Frontal cortex (tissue), 4 donors: Measurements from ENCODE around the gene IMMP2L. TPM values are rescaled to one million over a fixed set of nuclear protein-coding genes. Genes with fewer than 3 reads are reported as not detected.
"Not testable (repeated sequence)": the region's sequence is repeated elsewhere in the genome, so short reads cannot be mapped to it uniquely, and the experiment has no call there.

ENCODE experiments used
- DNase-seq, 2 donors: peaks; one replicate each; pipeline ENCODE4 v3.0.0; 2012; ENCODE audit warnings: low spot score in 2 of 2
- FAIRE-seq: peaks from 2 replicates; lab custom pipeline; 2012; peaks lifted over from hg19 to GRCh38; lab: Jason Lieb, UNC
- total RNA-seq: library from RNA; depleted of rRNA; stranded (reverse); fragments of >200 nt; gene quantifications from one replicate; pipeline ENCODE4 v1.2.3, GENCODE V29; 2014
- donor health status: control.
- donor health status: control.
- donor health status: control.

The IMMP2L gene
- total RNA-seq, 1 donor from 2014 or later, result 9.8 TPM

DNA sequence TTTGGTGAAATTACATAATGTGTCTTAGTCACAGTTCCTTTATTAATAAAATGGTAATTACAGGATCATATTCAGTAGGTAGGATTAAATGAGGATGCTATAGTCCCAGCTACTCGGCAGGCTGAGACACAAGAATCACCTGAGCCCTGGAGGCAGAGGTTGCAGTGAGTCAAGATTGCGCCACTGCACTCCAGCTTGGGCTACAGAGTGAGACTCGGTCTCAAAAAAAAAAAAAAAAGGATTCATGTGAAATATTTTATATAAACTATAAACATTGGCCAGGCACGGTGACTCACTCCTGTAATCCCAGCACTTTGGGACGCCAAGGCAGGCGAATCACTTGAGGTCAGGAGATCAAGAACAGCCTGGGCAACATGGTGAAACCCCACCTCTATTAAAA is 197.9 kb downstream of the IMMP2L start:
- FAIRE-seq, result no peak

DNA sequence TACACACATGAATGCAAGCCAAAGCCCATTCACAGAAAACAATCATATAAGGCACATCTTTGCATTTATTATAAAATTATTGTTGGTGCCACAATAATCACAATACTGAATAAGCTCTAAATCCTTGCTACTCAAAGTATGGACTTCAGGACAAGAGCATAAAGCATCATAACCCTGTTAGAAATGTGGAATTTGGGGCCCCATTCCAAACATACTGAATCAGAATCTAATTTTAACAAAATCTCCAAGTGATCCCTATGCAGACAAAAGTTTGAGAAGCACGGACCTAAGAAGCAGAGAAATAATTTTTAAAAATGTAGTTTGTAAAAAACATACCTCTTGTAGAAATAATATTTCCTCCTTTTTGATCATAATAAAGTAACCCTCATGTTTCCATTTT is 199.2 kb downstream of the IMMP2L start:
- DNase-seq, result no peak
- FAIRE-seq, result no peak

More for the DNA sequence above, 197.9 kb downstream of the IMMP2L start:
- DNase-seq, result no peak

DNA sequence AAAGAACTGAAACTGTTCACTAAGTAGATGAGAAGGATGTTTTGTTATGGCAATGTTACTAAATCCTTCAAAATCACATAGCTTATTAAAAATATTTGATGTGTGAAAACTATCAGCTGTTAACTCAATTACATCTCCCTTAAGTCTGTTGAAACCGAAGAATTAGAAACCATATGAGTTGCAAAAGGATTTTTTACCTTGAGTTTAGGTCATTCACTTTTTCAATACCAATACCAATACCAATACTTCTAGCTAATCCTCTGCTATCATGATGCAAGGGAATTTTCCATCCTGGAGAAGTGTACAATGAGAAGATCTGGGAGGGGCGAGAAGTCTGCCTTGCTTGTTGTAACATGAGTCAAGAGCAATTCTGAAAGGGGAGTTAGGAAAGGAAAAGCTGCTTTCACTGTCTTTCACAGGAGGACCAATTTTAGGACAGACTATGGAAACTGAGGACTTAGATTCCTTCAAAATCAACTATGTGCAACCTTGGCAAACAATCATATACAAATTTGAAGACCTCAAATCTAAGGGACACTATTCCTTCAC is 199.7 kb downstream of the IMMP2L start:
- no peak for DNase-seq
- no peak for FAIRE-seq

DNA sequence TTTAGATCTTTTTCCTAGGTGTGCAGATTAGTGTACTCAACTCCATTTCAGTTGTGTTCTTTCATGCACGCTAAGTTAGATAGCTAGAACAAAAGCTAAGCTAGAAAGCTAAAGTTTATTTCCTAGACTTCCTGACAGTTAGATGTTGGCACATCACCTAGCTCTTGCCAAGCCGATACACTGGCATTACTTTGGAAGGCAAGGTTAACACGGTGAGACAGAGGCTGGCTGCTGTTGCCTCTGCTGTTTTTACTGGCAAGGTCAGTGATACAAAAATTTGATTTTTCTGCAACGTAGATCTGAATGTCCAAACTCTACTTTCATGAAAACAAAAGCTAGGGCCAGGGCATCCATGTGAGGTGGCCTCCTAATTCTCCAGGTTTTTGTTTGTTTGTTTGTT is 203.4 kb downstream of the IMMP2L start:
- DNase-seq (no peak), FAIRE-seq (no peak)

DNA sequence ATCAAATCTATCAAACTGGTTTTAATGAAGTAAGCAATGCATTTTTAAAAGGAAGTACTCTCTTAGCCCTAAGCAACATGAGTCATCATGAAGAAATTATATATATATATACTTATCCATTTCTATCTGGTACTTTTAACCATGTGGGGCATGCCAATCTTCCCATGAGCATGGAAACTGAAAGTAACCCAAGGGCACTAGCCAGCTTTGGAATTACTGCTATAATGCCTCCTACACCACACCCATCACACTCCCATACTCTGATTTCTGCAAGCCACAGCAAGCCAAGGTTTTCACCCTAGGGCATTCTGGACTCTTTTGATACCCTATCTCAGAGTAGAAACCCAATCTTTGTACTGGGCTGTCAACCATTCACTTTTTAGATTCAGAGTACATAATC is 204.6 kb downstream of the IMMP2L start:
- DNase-seq (no peak), FAIRE-seq (no peak)

DNA sequence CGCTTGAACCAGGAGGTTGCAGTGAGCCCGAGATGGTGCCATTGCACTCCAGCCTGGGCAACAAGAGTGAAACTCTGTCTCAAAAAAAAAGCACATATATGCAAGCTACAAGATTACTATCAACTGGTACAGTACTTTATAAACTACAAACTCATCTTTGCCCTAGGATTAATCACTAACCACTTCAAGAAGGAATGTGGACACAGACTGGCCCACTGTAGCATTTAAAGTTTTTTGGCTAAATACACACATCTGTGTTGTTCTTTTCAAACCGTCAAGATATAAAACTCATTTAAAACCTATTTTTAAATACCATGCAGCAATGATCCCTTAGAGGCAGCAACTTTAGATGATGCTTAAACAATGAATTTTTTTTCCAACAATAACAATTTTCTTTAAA is 205.4 kb downstream of the IMMP2L start:
- FAIRE-seq, result no peak
- DNase-seq, result no peak

DNA sequence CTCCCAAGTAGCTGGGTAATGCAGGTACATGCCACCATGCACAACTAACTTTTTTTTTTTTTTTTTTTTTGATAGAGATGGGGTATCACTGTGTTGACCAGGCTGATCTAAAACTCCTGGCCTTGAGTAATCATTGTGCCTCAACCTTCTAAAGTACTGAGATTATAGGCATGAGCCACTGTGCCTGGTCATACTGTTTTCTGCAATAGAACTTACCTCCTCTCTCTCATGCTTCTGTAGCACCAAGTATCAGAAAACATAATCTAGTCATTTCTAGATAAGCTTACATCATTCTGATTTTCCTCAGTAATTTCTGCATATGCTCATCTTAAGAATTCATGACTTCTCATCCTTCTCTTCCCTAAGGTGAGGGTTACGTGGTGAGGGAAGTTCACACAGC is 210.0 kb downstream of the IMMP2L start:
- FAIRE-seq, result no peak
- DNase-seq, result no peak

DNA sequence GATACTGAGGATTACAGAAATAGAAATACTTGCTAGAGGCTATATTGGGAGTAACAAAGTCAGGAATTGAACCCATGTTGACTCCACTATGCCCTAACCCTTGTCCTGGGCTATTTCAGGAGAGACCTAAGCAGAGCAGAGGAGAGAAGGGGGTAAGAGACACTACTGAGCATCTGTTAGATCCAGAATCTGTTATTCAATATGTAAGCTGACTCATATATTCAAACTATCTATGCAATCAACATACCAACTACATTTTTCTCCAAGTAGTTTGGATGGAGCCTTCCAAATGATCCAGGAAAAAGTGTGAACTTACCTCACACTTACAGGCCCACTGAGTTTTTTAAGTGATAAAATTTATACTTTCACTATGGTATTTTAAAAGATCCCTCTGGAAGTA is 216.1 kb downstream of the IMMP2L start:
- DNase-seq, result no peak
- FAIRE-seq, result no peak

DNA sequence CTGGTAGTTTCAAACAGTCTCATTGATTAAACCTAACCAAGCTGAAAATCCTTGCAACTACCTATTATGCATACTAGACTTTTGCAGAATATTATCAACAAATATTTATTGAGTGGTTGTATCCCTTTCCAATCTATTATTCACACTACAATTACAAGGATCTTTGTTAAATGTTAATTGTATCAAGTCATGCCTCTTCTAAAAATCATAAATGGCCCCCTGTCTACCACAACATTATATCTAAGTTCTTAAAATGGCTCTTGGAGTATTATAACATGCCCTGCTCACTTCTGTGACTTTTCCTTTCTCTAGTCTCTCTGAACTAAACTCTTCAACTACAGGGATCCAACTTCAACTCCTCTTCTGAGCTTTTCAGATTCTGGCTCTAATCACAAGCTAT is 219.3 kb downstream of the IMMP2L start:
- FAIRE-seq (no peak), DNase-seq (no peak)

DNA sequence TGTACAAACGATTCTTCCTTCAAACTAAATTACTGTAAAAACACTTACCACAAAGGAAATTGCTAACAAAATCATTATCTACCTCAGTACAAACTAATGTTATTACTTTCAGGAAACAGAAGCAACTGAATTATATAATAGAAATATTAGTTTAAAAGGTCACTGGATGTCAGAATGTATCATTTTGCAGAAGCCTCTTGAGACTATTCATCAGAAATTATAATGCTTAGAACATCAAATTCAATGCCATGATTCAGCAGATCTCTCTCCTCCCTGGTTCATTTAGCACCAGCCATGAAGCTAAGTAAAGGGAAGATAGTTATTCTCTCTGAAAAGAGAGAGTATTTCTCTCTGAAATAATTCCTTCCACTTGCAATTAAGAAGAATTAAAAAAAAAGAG is 223.3 kb downstream of the IMMP2L start:
- DNase-seq (no peak), FAIRE-seq (no peak)

DNA sequence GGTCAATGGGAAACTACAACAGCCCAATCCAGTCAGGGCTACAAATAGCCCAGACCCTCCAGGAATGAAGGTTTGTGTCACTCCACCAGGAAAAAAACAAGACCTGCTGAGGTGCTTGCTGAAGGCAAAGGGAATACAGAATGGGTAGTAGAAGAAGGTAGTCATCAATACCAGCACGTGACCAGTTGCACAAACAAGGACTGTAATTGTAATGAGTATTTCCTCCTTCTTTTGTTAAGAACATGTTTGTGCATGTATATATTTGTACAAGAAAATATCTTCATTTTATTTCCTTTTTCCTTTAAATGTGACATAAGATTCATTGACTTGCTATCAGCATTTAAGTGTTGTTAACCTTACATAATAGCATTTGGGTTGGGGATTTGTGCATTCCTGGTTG is 229.3 kb downstream of the IMMP2L start:
- no peak for FAIRE-seq
- DNase-seq, result no peak

DNA sequence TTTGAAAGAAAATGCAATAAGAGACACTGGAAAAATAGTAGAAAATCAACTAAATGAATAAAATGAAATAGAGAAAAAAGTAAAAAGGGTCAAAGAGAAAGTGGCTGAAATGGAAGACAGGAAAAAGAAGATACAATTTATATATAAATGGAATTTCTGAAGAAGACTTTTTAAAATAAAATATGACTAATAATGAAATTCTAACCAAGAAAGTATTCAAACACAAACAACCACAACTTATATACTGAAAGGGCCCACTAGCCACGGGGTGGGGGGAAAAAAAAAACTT is 232.1 kb downstream of the IMMP2L start:
- FAIRE-seq (no peak), DNase-seq (no peak)

DNA sequence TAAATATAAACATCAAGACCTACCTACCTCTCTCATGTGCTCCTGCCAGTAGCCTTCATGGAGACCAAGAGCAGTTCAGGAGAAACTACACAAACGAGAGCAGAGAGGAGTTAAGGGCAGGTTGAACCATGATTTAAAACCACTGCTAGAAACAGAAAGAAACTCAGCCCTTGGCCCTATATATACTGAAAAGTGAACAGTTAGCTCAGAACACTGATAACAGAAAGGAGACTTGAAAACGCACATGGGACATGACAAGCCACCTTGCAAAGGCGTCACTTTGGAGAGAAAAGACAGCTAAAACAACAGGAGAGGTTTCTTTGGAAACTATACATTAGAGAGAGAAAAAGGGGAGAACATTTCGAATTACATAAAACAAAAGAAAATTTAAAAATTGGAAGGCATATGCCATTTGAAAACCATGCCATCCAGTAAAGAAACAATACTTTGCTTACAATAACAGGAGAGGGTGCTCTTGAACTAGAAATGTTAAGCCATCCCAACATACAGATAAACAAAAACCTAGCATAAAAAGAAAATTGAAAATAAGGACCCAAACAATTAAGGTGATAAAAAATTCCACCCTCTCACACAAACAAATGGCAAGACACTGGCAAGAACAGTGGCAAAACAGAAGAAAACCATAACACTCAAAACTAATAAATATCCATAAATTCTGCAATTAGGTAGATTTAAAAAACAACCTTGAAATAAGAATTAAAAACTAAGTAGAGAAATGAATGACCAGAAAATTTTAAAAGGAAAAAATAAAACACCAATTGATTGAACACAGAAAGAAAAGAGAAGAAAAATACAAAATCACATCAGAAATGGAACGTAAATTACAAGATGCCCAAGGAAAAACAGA is 232.7 kb downstream of the IMMP2L start:
- DNase-seq (no peak), FAIRE-seq (peak; percentile 3)

DNA sequence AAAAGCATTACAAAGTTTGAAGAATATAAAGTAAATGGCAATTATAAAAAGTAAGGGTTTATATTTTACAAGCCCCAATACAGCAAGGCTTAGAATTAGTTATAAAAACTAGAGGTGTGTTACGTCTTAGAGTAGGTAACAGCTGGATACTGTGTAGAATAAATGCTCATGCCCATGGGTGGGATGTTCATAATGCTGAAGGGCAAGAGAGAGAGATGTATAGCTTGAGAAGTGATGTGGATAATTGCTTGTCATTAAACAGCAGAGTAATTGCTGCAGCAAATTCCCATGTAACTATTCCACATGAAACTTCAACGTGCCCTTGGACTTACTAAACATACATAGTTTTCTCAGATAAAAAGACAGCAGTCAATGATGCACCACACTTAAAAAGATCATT is 233.8 kb downstream of the IMMP2L start:
- no peak for FAIRE-seq
- DNase-seq, result no peak

DNA sequence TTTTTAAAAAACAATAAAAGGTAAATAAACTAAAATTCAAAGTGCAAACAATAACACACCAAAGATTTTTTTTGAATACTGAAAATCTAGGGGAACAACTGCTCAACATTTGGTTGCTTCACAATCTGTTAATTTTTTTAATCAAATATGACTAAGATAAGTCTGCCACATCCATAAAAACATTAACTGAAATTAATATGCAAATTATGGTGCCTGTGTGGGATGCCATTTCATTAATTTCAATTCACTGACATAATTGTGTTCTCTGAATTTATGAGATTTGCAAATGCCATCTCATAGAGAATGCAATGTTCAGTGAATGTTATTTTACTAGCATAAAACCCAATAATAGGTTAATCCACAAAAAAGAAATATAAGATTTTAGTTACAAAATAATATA is 237.5 kb downstream of the IMMP2L start:
- FAIRE-seq (no peak), DNase-seq (no peak)

DNA sequence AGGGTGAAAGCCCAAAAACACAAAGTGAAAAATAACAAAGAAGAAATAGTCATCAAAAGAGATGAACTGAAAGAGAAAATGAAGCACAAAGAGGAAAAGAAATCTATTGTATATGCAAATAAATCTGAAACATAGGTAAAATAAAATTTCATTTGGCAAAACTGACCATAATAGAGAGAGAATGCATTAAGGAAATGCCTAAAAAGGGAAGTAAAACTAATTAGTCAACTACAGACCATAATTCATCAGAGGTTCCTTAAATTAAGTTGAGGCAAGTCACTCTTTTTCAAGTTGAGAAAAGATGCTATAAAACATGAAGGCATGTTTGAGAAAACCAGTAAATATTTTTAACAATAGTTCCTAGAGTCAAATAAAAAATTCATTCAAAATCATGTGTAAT is 238.1 kb downstream of the IMMP2L start:
- FAIRE-seq, result no peak
- DNase-seq, result no peak

DNA sequence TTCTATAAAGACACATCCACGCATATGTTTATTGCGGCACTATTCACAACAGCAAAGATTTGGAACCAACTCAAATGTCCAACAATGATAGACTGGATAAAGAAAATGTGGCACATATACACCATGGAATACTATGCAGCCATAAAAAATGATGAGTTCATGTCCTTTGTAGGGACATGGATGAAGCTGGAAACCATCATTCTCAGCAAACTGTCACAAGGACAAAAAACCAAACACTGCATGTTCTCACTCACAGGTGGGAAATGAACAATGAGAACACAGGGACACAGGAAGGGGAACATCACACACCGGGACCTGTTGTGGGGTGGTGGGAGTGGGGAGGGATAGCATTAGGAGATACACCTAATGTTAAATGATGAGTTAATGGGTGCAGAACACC is 238.6 kb downstream of the IMMP2L start:
- DNase-seq, FAIRE-seq: not testable (repeated sequence)

DNA sequence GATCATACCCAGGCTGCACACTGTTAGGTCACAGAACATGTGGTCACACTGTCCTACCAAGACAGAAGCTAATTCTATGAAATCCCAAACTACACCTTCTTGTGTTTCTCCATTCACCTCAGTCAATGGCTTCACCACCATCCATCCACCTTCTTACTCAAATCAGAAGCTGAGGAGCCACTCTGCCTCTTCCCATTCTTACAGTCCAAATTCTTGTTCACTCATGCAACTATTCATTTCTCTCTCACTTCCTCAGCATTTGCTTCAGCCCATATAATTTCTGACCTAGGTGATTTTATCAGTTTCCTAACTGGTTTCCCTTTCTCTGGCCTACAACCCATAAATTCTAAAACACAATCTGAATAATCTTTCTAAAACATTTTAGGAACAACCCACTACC is 242.2 kb downstream of the IMMP2L start:
- no peak for FAIRE-seq
- no peak for DNase-seq

DNA sequence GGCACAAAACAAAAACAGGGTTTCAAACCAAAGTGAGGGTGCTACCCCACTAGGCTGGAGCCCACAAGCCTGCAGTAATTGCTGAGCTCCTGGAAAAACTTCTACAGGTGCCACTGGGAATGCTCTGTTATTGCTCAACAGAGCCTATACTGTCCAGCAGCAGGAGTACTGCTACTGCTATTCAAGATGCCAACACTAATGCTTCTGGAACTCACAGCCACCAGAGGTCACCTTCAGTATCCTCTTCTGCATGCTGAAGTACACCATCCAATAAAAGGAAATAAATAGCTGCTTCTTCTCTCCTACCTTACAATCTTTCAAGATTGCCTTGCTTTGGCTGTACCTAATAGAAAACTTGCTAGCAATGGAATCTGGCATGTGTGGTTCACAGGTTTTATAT is 249.3 kb downstream of the IMMP2L start:
- DNase-seq, result no peak
- no peak for FAIRE-seq

DNA sequence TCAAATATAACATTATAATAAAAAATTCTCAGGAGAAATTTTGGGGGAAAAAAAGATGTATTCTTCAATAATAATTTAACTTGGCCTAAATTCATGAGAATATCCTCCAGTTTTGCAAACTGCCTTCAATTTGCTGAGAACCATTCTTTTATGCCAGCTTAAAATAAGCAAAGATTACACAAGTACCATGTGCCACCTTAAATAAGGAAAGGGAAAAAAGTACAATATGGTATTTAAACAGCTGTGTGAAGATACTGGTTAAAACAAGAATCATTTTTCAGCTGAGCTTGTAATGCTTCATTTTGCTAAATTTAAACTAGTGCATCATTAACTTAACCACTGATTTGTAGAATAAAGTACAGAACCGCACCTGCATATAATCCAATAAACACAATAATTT is 253.6 kb downstream of the IMMP2L start:
- FAIRE-seq (no peak), DNase-seq (no peak)

DNA sequence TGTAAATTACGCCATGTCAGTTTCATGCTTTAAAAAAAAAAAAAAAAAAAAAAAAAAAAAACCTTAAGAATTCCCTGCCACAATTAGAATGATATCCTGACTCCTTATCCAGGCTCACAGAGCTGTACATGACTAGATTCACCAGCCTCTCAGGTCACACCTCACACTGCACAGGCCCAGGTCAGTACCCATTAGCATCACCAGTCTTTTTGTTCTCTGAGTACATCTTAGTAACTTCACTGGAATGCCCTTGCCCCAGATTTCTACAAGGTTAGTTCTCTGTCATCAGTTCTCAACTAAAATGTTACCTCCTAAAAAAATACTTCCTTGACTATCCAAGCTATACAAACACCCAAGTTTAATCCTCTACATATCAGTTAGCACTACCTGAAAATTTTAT is 260.4 kb downstream of the IMMP2L start:
- DNase-seq (no peak), FAIRE-seq (no peak)

DNA sequence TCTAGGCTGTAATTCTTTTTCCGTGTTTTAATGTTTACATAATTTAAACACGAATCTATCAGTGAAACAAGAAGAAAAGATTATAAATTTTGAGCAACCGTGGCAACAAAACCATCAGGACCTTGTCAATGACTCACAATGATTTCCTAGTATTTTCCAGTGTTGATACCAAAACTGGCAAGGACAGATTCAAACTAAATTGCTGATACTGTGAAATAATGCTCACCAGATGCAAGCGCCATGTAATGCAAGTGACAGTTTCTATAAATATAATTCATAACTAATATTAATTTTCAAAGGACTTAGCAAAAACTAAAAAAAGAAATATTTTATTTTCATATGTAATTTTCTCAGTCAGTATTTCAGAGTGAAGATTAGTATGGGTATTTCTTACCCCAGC is 267.8 kb downstream of the IMMP2L start:
- FAIRE-seq (no peak), DNase-seq (no peak)
